Suprapubic skin (tissue), 3 donors: Measurements from ENCODE around the gene TAF11L13.
"Not testable (repeated sequence)": the region's sequence is repeated elsewhere in the genome, so short reads cannot be mapped to it uniquely, and the experiment has no call there.

Experiments
- CTCF ChIP-seq, 2 donors: fragments of 200-600 bp in 1 of 2; fragments of 450-650 bp in 1 of 2; sonication (generic) in 1 of 2; IDR thresholded peaks; one replicate each; pipeline ENCODE4 v1.5.1; 2016 to 2019; ENCODE audit warnings: antibody characterized with exemption in 2 of 2, mild to moderate bottlenecking in 1 of 2, moderate library complexity in 1 of 2
- POLR2A ChIP-seq, 2 donors: fragments of 450-650 bp; IDR thresholded peaks; one replicate each; pipeline ENCODE4 v1.6.1; 2017; ENCODE audit warnings: antibody characterized with exemption in 2 of 2, mild to moderate bottlenecking in 2 of 2, moderate library complexity in 2 of 2

GRCh38 chr5:17655201-17655759 is 23.4 kb downstream of the TAF11L13 start:
- not testable (repeated sequence) for TF ChIP-seq CTCF, POLR2A (IDR thresholded peaks at IDR 0.05)
